ENCODE results near the gene PCP4.

Gene PCP4

DNA sequence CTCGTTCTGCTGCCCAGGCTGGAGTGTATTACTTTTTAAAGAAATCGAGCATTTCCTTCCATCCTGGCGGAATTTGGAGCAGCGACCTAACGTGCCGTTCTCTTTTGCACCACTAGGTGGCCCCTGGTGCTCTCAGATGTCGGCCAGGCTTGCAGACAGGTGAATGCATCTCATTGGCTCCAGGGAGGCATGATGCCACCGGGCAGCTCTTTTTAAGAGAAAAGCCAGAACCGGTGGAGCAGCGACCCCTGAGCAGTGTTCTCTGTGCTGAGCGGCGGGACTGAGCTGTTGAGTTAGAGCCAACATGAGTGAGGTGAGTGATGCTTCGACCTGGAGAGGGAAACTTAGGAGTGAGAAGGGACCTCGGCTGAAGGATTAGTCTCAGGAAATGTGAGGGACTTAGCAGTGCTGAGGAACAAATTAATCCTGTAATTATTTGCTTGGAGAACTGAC lies at the start of gene PCP4:
Gene PCP4, plus strand, starts transcription at position 241 of the 453 bp plus-strand sequence. Its CDS starts 64 bp downstream, at position 305.
- peak; percentile 70 for DNase-seq (ENCODE audit: low read depth)
- no peaks in the 10 kb centered on the region for H3K9me3 ChIP-seq (ENCODE audit: control insufficient read depth, low read length)
- H3K9ac ChIP-seq (ENCODE audit: low read length), result no peak within 1 kb of the TSS
- H3K27me3 ChIP-seq (replicated peaks; ENCODE audit: control insufficient read depth, insufficient read depth, low read length), result peaks cover 29% of the 10 kb centered on the region
- no peak within 1 kb of the TSS for H3K4me3 ChIP-seq (ENCODE audit: low read length)
- H3K4me1 ChIP-seq (ENCODE audit: control insufficient read depth, insufficient read depth, low read length), result no peaks in the 10 kb centered on the region
- H3K36me3 ChIP-seq (ENCODE audit: control insufficient read depth, insufficient read depth, low read length, severe bottlenecking), result no peaks in the 10 kb centered on the region

DNA sequence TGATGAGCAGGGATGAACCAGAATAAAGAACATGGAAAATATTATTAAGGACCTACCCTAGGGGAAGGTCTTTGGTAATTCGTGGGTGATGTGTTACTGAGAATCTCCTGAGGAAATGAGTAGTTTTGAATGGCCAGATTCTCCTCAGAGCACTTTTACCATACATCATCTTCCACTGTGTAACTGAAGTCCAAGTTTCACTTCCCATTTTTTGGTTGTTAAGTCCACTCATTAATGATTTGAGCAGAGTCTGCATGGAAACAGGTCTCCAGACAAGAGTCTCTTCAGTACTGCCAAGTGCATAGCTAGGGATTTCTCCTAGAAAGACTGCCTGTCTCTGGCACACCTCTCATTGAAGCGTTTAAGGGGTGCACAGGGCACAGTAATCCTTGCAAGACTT lies 48.7 kb upstream of the PCP4 start:
- Histone ChIP-seq H3K36me3 (ENCODE audit: control insufficient read depth, insufficient read depth, low read length, severe bottlenecking) (no peaks in the 10 kb centered on the region), H3K27me3 (replicated peaks; ENCODE audit: control insufficient read depth, insufficient read depth, low read length) (no peaks in the 10 kb centered on the region), H3K9ac (ENCODE audit: low read length) (no peak overlapping the region), H3K4me3 (ENCODE audit: low read length) (no peak overlapping the region), H3K9me3 (ENCODE audit: control insufficient read depth, low read length) (no peaks in the 10 kb centered on the region), H3K4me1 (ENCODE audit: control insufficient read depth, insufficient read depth, low read length) (no peaks in the 10 kb centered on the region)
- DNase-seq (ENCODE audit: low read depth), result no peak

DNA sequence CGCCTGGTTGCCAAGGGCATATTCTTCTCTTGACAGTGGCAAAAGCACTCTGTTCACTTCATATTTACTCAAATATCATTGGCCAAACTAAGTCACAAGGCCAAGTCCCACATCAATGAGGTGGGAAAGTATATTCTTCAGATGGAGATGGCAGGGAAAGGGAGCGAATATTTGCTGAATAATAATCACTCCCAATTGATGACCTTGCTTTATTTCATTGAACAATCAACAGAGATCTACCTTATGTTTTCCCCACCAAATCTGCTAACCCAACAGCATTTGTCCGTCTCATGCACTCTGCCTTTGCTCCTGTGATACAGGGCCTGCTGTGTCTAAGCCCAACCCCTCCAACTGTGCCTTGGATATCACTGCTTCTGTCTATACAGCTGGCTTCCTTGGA lies 45.2 kb upstream of the PCP4 start:
- no peak overlapping the region for H3K4me3 ChIP-seq (ENCODE audit: low read length)
- H3K27me3 ChIP-seq (replicated peaks; ENCODE audit: control insufficient read depth, insufficient read depth, low read length), result no peaks in the 10 kb centered on the region
- H3K4me1 ChIP-seq (ENCODE audit: control insufficient read depth, insufficient read depth, low read length), result no peaks in the 10 kb centered on the region
- H3K36me3 ChIP-seq (ENCODE audit: control insufficient read depth, insufficient read depth, low read length, severe bottlenecking), result no peaks in the 10 kb centered on the region
- H3K9me3 ChIP-seq (ENCODE audit: control insufficient read depth, low read length), result no peaks in the 10 kb centered on the region
- no peak for DNase-seq (ENCODE audit: low read depth)
- H3K9ac ChIP-seq (ENCODE audit: low read length), result no peak overlapping the region

DNA sequence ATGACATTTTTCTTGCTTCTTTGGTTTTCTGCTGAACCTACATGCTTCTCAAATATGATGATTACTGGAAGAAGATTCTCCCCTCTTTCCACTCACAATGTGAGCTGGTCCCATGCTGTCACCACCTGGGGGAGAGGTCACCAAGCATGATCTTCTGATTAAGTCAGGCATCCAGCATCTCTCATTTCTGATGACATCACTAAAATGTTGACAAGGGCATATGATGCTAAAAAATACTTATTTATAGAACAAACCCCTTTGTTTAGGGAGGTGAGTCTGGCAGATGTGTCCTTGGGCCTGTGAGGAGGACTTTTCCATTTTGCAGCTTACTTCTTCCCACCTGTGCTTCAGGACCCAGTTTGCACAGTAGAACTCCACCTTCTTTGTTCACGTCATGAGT lies 42.0 kb upstream of the PCP4 start:
- H3K9ac ChIP-seq (ENCODE audit: low read length), result no peak overlapping the region
- H3K27me3 ChIP-seq (replicated peaks; ENCODE audit: control insufficient read depth, insufficient read depth, low read length), result no peaks in the 10 kb centered on the region
- H3K4me3 ChIP-seq (ENCODE audit: low read length), result no peak overlapping the region
- no peaks in the 10 kb centered on the region for H3K4me1 ChIP-seq (ENCODE audit: control insufficient read depth, insufficient read depth, low read length)
- no peak for DNase-seq (ENCODE audit: low read depth)
- H3K36me3 ChIP-seq (ENCODE audit: control insufficient read depth, insufficient read depth, low read length, severe bottlenecking), result no peaks in the 10 kb centered on the region
- H3K9me3 ChIP-seq (ENCODE audit: control insufficient read depth, low read length), result no peaks in the 10 kb centered on the region

DNA sequence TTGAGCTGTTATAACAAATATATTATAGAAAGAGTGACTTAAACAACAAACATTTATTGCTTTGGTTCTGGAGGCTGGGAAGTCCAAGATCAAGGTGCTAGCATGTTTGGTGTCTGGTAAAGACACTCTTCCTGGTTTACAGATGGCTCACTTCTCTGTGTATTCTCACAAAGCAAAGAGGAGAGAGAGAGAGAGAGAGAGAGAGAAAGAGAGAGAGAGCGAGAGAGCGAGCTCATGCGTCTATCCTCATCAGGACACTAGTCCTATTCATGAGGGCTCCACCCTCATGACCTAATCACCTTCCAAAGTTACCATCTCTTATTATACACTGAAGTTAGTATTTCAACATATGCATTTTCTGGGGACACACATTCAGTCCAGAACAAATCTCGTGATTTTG lies 32.7 kb upstream of the PCP4 start:
- Histone ChIP-seq H3K4me1 (ENCODE audit: control insufficient read depth, insufficient read depth, low read length) (no peaks in the 10 kb centered on the region), H3K9me3 (ENCODE audit: control insufficient read depth, low read length) (no peaks in the 10 kb centered on the region)
- no peak for DNase-seq (ENCODE audit: low read depth)

DNA sequence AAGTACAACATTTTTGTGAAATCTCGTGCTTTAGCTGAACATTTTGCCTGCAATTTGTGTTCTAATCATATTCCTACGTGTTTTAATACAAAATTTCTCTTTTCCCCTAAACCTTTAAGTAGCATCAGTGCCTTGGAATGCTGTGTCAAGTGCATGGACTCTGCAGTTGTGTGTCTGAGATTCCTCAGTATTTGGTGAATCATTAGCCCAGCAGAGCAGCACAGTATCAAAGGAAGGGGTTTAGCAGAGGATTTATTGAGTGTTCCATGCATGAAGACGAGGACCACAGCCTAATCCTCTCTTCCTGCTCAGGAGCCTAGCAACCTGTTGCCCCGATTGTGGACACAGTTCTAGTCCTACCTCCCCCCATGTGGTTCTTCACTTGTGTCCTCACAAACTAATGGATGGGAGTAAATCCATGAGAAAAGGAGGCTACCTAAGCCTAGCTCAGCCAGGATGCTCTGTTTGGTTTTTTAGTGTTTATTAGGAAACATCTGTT lies 29.3 kb upstream of the PCP4 start:
- no peaks in the 10 kb centered on the region for H3K9me3 ChIP-seq (ENCODE audit: control insufficient read depth, low read length)
- no peak overlapping the region for H3K9ac ChIP-seq (ENCODE audit: low read length)
- H3K4me3 ChIP-seq (ENCODE audit: low read length), result no peak overlapping the region
- no peaks in the 10 kb centered on the region for H3K36me3 ChIP-seq (ENCODE audit: control insufficient read depth, insufficient read depth, low read length, severe bottlenecking)
- H3K4me1 ChIP-seq (ENCODE audit: control insufficient read depth, insufficient read depth, low read length), result no peaks in the 10 kb centered on the region
- no peak for DNase-seq (ENCODE audit: low read depth)
- H3K27me3 ChIP-seq (replicated peaks; ENCODE audit: control insufficient read depth, insufficient read depth, low read length), result no peaks in the 10 kb centered on the region

More for the DNA sequence above, 32.7 kb upstream of the PCP4 start:
- Histone ChIP-seq H3K36me3 (ENCODE audit: control insufficient read depth, insufficient read depth, low read length, severe bottlenecking) (no peaks in the 10 kb centered on the region), H3K27me3 (replicated peaks; ENCODE audit: control insufficient read depth, insufficient read depth, low read length) (no peaks in the 10 kb centered on the region), H3K9ac (ENCODE audit: low read length) (no peak overlapping the region), H3K4me3 (ENCODE audit: low read length) (no peak overlapping the region)

DNA sequence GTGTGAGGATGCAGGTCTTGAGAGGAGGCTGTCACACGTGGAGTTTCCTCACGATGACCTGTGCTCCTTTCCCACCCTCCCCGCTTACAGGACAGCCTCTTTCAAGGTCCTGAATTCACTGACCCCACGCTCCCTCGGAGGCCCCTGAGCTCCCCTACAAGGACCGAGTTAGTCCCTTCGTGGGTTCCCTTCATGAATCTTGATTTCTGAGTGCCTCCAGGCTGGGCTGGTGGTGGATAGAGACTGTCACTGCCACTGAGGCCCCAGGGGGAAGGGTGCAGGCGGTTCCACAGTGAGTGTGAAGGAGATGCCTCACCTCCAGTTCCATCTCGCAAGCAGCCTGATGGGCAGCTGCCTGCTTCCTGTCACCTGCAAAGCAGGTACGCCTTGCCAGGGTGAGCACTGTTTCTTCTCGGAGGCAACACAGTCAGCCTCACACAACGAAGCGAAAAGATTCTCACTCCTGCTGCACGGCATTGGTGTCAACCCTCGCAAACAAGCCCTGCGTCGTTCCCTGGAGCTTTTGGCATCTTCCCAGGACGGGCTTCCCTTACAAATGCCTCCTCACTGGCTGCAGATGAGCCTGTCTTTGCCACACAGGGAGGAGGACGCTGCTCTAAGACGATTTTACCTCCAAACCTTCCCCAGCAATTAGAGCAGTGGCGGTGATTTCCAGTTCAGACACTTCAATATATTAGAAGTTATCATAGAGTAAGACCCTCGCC lies 26.7 kb upstream of the PCP4 start:
- no peak for DNase-seq (ENCODE audit: low read depth)
- Histone ChIP-seq H3K36me3 (ENCODE audit: control insufficient read depth, insufficient read depth, low read length, severe bottlenecking) (no peaks in the 10 kb centered on the region), H3K9me3 (ENCODE audit: control insufficient read depth, low read length) (no peaks in the 10 kb centered on the region), H3K9ac (ENCODE audit: low read length) (no peak overlapping the region), H3K4me3 (ENCODE audit: low read length) (no peak overlapping the region), H3K4me1 (ENCODE audit: control insufficient read depth, insufficient read depth, low read length) (no peaks in the 10 kb centered on the region), H3K27me3 (replicated peaks; ENCODE audit: control insufficient read depth, insufficient read depth, low read length) (no peaks in the 10 kb centered on the region)

DNA sequence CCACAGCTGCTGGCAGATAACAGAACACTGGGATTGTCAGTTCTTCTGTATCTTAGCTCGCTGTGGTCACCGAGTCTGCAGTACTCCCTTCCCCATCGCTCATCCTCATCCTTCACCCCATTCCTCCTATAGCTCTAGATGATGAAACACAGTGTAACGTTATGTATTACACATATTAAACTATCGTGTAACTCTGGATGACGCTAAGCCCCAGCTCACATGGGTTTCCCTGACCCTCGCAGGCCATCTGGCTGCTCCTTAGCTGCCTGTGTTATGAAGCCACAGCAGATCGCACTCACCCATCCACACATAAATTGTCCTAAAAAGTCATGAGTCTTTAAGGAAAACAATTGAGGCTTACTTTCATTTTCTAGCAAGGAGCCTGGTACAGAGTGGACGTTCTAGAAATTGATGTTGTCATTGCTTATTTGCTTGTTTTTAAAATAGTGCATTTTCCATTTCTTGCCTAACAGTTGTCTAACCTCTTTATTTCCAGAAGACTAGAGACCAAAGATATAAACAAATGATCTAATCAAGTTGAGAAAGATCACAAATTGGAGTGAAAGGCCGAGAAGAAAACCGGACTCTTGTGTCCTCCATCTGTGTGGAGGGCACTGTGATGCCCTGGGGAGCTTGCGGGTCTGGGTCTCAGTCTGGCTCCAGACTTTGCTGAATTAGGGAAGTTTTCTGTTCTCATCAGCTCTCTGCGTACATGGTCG lies 24.3 kb upstream of the PCP4 start:
- no peaks in the 10 kb centered on the region for H3K9me3 ChIP-seq (ENCODE audit: control insufficient read depth, low read length)

DNA sequence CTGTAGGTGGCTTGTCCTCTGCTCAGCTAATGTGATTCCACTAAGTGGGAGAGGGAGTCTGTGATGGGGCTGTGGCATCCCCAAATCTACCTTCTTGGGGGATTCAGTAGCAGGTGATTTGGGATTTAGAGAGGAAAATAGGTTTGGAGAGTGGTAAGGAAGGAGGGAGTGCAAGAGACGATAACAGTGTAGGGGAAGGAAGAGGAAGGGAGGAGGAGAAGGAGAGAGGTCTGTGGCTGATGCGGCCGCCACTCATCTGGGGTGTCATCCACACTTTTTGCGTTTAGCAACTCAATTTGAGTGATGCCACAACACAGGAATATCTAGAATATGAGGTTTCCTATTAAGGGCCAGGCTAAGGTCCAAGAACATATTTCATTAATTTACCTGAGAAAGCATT lies 23.8 kb upstream of the PCP4 start:
- Histone ChIP-seq H3K9me3 (ENCODE audit: control insufficient read depth, low read length) (no peaks in the 10 kb centered on the region), H3K27me3 (replicated peaks; ENCODE audit: control insufficient read depth, insufficient read depth, low read length) (no peaks in the 10 kb centered on the region), H3K4me1 (ENCODE audit: control insufficient read depth, insufficient read depth, low read length) (no peaks in the 10 kb centered on the region), H3K36me3 (ENCODE audit: control insufficient read depth, insufficient read depth, low read length, severe bottlenecking) (no peaks in the 10 kb centered on the region), H3K9ac (ENCODE audit: low read length) (no peak overlapping the region), H3K4me3 (ENCODE audit: low read length) (no peak overlapping the region)
- peak; percentile 52 for DNase-seq (ENCODE audit: low read depth)

More for the DNA sequence above, 24.3 kb upstream of the PCP4 start:
- Histone ChIP-seq H3K9ac (ENCODE audit: low read length) (no peak overlapping the region), H3K27me3 (replicated peaks; ENCODE audit: control insufficient read depth, insufficient read depth, low read length) (no peaks in the 10 kb centered on the region), H3K4me1 (ENCODE audit: control insufficient read depth, insufficient read depth, low read length) (no peaks in the 10 kb centered on the region), H3K4me3 (ENCODE audit: low read length) (no peak overlapping the region), H3K36me3 (ENCODE audit: control insufficient read depth, insufficient read depth, low read length, severe bottlenecking) (no peaks in the 10 kb centered on the region)
- DNase-seq (ENCODE audit: low read depth), result peak; percentile 10

DNA sequence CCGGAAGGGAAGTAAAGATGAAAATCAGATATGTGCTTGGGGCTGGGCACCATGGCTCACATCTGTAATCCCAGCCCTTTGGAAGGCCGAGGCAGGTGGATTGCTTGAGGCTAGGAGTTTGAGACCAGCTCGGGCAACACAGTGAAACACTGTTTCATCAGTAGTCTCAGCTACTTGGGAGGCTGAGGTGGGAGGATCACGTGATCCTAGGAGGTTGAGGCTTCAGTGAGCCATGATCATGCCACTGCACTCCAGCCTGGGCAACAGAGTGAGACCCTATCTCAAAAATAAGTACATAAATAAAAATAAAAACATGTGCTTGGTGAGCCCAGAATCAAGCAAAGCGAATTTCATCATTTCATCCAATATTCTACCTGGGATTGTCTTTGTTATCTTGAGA lies 23.3 kb upstream of the PCP4 start:
- Histone ChIP-seq H3K9ac (ENCODE audit: low read length) (no peak overlapping the region), H3K36me3 (ENCODE audit: control insufficient read depth, insufficient read depth, low read length, severe bottlenecking) (no peaks in the 10 kb centered on the region), H3K4me1 (ENCODE audit: control insufficient read depth, insufficient read depth, low read length) (no peaks in the 10 kb centered on the region), H3K27me3 (replicated peaks; ENCODE audit: control insufficient read depth, insufficient read depth, low read length) (no peaks in the 10 kb centered on the region), H3K9me3 (ENCODE audit: control insufficient read depth, low read length) (no peaks in the 10 kb centered on the region), H3K4me3 (ENCODE audit: low read length) (no peak overlapping the region)
- no peak for DNase-seq (ENCODE audit: low read depth)

DNA sequence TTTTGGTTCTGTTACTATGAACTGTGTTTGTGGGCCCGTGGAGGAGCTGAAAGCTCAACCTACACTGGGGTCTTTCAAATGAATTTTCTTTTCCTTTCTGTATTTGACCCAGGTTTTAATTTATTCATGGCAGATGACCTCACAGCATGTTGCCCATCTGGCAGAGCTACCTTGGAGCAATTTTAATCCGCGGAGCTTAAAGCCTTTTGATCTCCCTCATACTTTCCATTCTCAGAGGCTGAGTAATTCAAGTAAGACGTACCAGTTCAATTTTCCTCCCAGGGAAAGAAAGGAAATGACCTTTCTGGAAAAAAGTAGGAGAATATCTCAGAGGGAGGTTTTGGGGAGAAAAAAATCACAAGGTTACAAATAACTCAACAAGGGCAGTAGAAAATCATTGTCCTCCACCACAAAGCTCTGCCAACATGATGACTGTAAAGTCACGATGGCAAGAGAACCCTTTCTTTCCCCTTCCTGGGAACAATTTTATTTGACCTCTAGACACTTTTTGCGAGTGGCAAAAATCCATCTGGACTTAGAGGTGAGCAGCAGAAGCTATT lies 21.6 kb upstream of the PCP4 start:
- H3K4me3 ChIP-seq (ENCODE audit: low read length), result no peak overlapping the region
- H3K36me3 ChIP-seq (ENCODE audit: control insufficient read depth, insufficient read depth, low read length, severe bottlenecking), result no peaks in the 10 kb centered on the region
- H3K4me1 ChIP-seq (ENCODE audit: control insufficient read depth, insufficient read depth, low read length), result no peaks in the 10 kb centered on the region
- H3K9me3 ChIP-seq (ENCODE audit: control insufficient read depth, low read length), result no peaks in the 10 kb centered on the region
- peak; percentile 47 for DNase-seq (ENCODE audit: low read depth)
- no peak overlapping the region for H3K9ac ChIP-seq (ENCODE audit: low read length)
- no peaks in the 10 kb centered on the region for H3K27me3 ChIP-seq (replicated peaks; ENCODE audit: control insufficient read depth, insufficient read depth, low read length)
